Stimulated activated naive B cell treated with anti-CD40 and anti-IgM and Interleukin-4, amounts not matched to agents 10 μg/mL and 1 μg/mL and 100 μg/mL, for 72 hours (primary cell): Measurements from ENCODE around the gene CKLF.
"Not testable (repeated sequence)": the region's sequence is repeated elsewhere in the genome, so short reads cannot be mapped to it uniquely, and the experiment has no call there.

Source experiments
- ATAC-seq, 2 donors: fragments of 150-1000 bp; cut with Tn5 transposase; replicated peaks; 2 replicates each; pipeline ENCODE4 v1.10.0; 2021; ENCODE audit warnings: moderate library complexity in 1 of 2
- DNase-seq: peaks from one replicate; pipeline ENCODE4 v3.0.0; 2021
- H3K27ac Mint-ChIP-seq: one replicate; pipeline ENCODE4 v1.8.0; 2022; ENCODE audit warnings: mild to moderate bottlenecking, mixed read lengths
- H3K27me3 Mint-ChIP-seq, 2 donors: one replicate each; pipeline ENCODE4 v1.8.0; 2022; ENCODE audit warnings: mixed read lengths in 2 of 2
- H3K36me3 Mint-ChIP-seq, 2 donors: one replicate each; pipeline ENCODE4 v1.8.0; 2022; ENCODE audit warnings: mixed read lengths in 2 of 2, mild to moderate bottlenecking in 1 of 2
- H3K4me1 Mint-ChIP-seq, 2 donors: one replicate each; pipeline ENCODE4 v1.8.0; 2022; ENCODE audit warnings: mixed read lengths in 2 of 2, mild to moderate bottlenecking in 1 of 2
- H3K4me3 Mint-ChIP-seq, 2 donors: one replicate each; pipeline ENCODE4 v1.8.0; 2022; ENCODE audit warnings: mild to moderate bottlenecking in 2 of 2, mixed read lengths in 2 of 2, moderate library complexity in 1 of 2
- H3K9me3 Mint-ChIP-seq, 2 donors: one replicate each; pipeline ENCODE4 v1.8.0; 2022; ENCODE audit warnings: mixed read lengths in 2 of 2, mild to moderate bottlenecking in 1 of 2

The CKLF gene

GRCh38 chr16:66598111-66598510, 45.7 kb downstream of the CKLF start:
- Mint-ChIP-seq H3K4me1 (peaks cover 12 to 32% of the 10 kb centered on the region in 2 donors), H3K4me3 (no peak overlapping the region), H3K27me3 (peaks cover 31 to 41% of the 10 kb centered on the region in 2 donors), H3K9me3 (peaks cover 7 to 14% of the 10 kb centered on the region in 2 donors), H3K27ac (no peak overlapping the region), H3K36me3 (peaks cover 11 to 13% of the 10 kb centered on the region in 2 donors)
- no peak for DNase-seq
- no peak for ATAC-seq

GRCh38 chr16:66599726-66600125, 47.4 kb downstream of the CKLF start:
- H3K4me3 Mint-ChIP-seq = no peak overlapping the region
- peaks cover 39 to 51% of the 10 kb centered on the region in 2 donors for H3K27me3 Mint-ChIP-seq
- peaks cover 17 to 37% of the 10 kb centered on the region in 2 donors for H3K4me1 Mint-ChIP-seq
- H3K27ac Mint-ChIP-seq = no peak overlapping the region
- peaks cover 7 to 12% of the 10 kb centered on the region in 2 donors for H3K9me3 Mint-ChIP-seq
- ATAC-seq (no peak), DNase-seq (no peak)
- H3K36me3 Mint-ChIP-seq = peaks cover 11 to 13% of the 10 kb centered on the region in 2 donors

- Mint-ChIP-seq H3K4me3 (no peak overlapping the region), H3K27me3 (peaks cover 39 to 47% of the 10 kb centered on the region in 2 donors), H3K36me3 (peaks cover 11 to 13% of the 10 kb centered on the region in 2 donors), H3K4me1 (peaks cover 13 to 32% of the 10 kb centered on the region in 2 donors), H3K27ac (no peak overlapping the region), H3K9me3 (peaks cover 7 to 12% of the 10 kb centered on the region in 2 donors)
- ATAC-seq (no peak), DNase-seq (no peak)
Observed at GRCh38 chr16:66600477-66600876, 48.1 kb downstream of the CKLF start.

DNA sequence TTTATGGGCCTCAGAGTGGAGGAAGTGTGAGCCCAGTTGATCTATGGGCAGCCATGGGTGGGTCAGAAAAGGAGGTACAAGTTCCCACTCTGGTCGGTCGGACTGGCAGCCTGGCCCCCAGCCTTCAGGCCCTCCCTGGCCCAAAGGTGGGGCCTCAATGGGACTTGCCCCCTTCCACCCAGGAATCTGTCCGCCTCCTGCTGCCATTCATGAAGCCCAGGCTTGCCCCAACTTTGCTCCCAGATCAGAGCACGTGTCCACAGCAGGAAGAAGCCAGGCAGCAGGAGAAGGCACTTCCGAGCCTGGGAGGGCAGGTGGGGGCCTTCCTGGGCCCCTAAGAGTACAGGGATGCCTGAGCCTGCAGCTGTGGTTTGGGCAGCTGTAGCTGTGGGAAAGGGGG, 49.1 kb downstream of the CKLF start:
- DNase-seq (no peak), ATAC-seq (no peak)
- H3K36me3 Mint-ChIP-seq = peaks cover 11 to 13% of the 10 kb centered on the region in 2 donors
- H3K27me3 Mint-ChIP-seq = peaks cover 39 to 47% of the 10 kb centered on the region in 2 donors
- H3K4me1 Mint-ChIP-seq = peaks cover 19 to 42% of the 10 kb centered on the region in 2 donors
- peaks cover 7 to 12% of the 10 kb centered on the region in 2 donors for H3K9me3 Mint-ChIP-seq
- H3K4me3 Mint-ChIP-seq = no peak overlapping the region
- no peak overlapping the region for H3K27ac Mint-ChIP-seq

DNA sequence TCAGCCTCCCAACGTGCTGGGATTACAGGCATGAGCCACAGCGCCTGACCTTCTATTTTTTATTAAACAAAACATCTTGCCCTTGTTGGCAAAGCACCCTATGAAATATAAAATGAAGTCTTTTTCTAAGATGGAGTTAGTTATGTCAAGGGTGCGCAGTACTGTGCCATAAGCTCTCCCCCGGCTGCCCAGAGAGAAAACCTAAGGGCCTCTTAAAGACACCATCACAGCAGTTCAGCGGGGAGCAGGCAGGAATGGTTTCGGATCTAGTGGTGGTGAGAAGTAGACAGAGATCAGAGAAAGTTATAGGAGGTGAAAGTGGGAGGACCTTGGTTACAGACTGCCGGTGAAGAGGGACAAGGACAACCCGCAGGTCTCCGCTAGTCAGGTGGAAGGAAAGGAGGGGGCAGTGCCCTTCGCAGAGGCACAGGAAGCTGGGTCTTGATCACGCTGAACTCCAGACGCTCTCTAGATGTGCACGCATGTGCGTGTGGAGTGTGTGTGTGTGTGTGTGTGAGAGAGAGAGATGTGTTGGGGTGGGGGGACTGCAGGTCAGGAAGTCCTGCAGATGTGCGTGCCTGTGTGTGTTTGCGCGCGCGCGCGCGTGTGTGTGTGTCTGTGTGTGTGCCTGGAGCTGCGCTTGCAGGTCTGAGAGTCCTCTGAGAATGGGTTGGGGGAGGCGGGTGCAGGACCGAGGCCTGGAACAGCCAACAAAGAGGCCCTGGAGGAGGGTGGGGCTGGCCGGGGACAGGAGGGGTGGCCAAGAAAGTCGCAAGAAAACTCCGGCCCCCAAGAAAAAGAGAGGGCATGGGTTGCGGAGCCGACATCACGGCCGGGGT, 51.4 kb downstream of the CKLF start:
- DNase-seq (peak; percentile 56), ATAC-seq (peak; percentile 52 to 61)
- Mint-ChIP-seq H3K36me3 (peaks cover 11 to 13% of the 10 kb centered on the region in 2 donors), H3K4me1 (peaks cover 25 to 53% of the 10 kb centered on the region in 2 donors), H3K27me3 (peaks cover 38 to 39% of the 10 kb centered on the region in 2 donors), H3K9me3 (peaks cover 7 to 12% of the 10 kb centered on the region in 2 donors), H3K27ac (peak overlapping the region; percentile 83), H3K4me3 (peak overlapping the region; percentile 87 to 97)

DNA sequence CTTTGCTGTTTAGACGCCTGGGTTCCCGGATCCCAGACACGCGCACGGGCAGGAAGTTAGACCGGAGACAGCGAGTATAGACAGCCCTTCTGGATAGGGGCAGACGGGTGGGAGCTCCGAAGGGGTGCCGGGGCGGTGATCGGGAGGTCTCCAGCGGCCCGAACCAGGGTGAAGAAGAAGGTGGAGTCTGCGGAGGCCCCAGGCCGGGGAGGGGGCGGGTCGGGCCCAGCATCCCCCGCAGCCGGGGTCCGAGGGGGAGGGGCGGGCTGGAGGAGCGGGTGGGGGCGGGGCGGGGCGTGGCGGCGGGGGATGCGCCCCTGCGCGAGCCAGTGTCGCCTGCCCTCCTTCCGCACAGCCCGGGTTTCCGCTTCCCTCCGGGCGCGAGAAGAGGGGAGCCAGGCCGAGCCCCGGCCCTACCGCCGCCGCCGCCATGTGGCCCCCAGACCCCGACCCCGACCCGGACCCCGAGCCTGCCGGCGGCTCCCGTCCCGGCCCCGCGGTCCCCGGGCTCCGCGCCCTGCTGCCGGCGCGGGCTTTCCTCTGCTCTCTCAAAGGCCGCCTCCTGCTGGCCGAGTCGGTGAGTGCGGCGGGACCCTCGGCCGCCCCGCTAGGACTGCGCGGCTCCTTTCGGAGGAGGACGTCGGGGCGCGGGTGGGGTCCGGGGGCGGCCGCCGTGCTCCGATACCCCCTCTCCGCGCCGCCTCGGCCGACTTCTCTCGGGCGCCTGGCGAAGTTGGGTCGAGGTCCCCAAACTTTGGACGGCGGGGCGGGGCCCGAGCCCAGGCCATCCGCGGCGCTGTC, 52.2 kb downstream of the CKLF start, which contains the start of gene CMTM3:
TSS of gene CMTM3 (plus strand) at position 329 of the 801 bp plus-strand sequence. CDS start at position 431, 102 bp downstream.
- peaks cover 7 to 12% of the 10 kb centered on the region in 2 donors for H3K9me3 Mint-ChIP-seq
- H3K27me3 Mint-ChIP-seq = peaks cover 32 to 34% of the 10 kb centered on the region in 2 donors
- DNase-seq = peak; percentile 64
- peaks cover 12 to 13% of the 10 kb centered on the region in 2 donors for H3K36me3 Mint-ChIP-seq
- H3K4me3 Mint-ChIP-seq = peak within 1 kb of the TSS; percentile 87 to 97
- H3K4me1 Mint-ChIP-seq = peaks cover 25 to 54% of the 10 kb centered on the region in 2 donors
- H3K27ac Mint-ChIP-seq = peak within 1 kb of the TSS; percentile 83
- ATAC-seq = peak; percentile 66 to 67

- Mint-ChIP-seq H3K36me3 (peaks cover 20 to 21% of the 10 kb centered on the region in 2 donors), H3K4me1 (peaks cover 25 to 54% of the 10 kb centered on the region in 2 donors), H3K4me3 (peak overlapping the region; percentile 75 to 81), H3K27ac (no peak overlapping the region), H3K9me3 (peaks cover 7 to 12% of the 10 kb centered on the region in 2 donors), H3K27me3 (peaks cover 33 to 35% of the 10 kb centered on the region in 2 donors)
- no peak for DNase-seq
- ATAC-seq = peak; percentile 12
Observed at GRCh38 chr16:66605177-66605978, 53.0 kb downstream of the CKLF start.

GRCh38 chr16:66605979-66606751, 53.8 kb downstream of the CKLF start:
- Mint-ChIP-seq H3K27me3 (peaks cover 27% of the 10 kb centered on the region in 2 donors), H3K27ac (peak overlapping the region; percentile 83), H3K4me1 (peaks cover 25 to 54% of the 10 kb centered on the region in 2 donors), H3K36me3 (peaks cover 18 to 21% of the 10 kb centered on the region in 2 donors), H3K4me3 (peak overlapping the region; percentile 66 to 81), H3K9me3 (peaks cover 0 to 6% of the 10 kb centered on the region in 2 donors)
- peak; percentile 59 to 60 for ATAC-seq
- DNase-seq = peak; percentile 49

DNA sequence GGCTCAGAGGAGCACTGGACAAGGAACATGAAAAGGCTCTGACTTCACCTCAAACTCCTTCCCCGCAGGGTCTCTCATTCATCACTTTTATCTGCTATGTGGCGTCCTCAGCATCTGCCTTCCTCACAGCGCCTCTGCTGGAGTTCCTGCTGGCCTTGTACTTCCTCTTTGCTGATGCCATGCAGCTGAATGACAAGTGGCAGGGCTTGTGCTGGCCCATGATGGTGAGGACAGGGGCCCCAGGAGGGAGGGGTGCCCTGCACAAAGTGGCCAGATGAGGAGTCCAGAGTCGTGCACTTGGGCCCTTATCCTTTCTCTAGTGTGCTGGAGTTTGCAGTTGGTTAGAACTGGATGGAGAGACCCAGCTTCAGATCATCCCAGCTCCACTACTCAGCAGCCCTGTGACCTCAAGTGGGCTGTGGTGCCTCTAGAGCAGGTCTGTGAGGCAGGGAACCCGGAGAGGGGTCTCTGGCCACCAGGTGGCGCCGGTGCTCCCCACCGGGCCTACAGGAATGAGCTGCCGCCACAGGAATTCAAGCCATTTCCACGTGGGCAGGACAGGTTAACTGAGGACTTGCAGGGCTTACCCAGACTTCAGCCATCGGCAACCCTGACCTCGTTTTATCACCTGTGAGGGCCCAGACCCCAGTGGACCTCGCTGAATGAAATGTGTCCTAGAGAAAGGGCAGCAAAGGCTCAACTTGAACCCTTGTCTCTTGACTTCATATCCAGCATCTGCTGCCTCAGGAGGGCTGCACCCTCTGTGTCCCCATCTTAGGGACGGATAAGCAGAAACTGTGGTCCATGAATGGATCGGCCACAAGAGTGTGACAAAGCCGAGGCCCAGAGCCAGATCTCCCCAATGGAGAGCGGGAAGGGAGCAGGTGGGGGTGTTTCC, 56.1 kb downstream of the CKLF start:
- ATAC-seq (peak; percentile 38 to 46), DNase-seq (peak; percentile 52)
- H3K36me3 Mint-ChIP-seq = peaks cover 18 to 31% of the 10 kb centered on the region in 2 donors
- H3K4me3 Mint-ChIP-seq = no peak overlapping the region
- H3K27ac Mint-ChIP-seq = peak overlapping the region; percentile 21
- H3K27me3 Mint-ChIP-seq = peaks cover 18 to 19% of the 10 kb centered on the region in 2 donors
- H3K4me1 Mint-ChIP-seq = peaks cover 24 to 43% of the 10 kb centered on the region in 2 donors
- H3K9me3 Mint-ChIP-seq = no peaks in the 10 kb centered on the region

DNA sequence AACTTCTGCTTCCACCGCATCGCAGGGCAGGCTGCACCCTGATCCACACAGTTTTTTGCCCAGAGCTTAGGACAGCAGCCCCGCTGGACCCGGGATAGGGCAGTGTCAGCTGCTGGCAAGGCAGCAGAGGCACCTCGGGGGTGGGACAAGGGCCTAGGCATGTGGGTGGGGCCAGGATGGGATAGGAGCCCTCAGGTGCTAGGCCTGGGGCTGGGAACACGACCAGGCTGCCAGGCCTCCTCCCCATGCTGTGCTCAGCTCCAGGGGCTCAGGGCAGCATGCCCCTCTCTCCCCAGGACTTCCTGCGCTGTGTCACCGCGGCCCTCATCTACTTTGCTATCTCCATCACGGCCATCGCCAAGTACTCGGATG, 56.7 kb downstream of the CKLF start:
- DNase-seq = no peak
- Mint-ChIP-seq H3K27me3 (peaks cover 11 to 13% of the 10 kb centered on the region in 2 donors), H3K4me1 (peaks cover 17 to 37% of the 10 kb centered on the region in 2 donors), H3K36me3 (peaks cover 18 to 31% of the 10 kb centered on the region in 2 donors), H3K4me3 (no peak overlapping the region), H3K27ac (no peak overlapping the region), H3K9me3 (no peaks in the 10 kb centered on the region)
- ATAC-seq = no peak

DNA sequence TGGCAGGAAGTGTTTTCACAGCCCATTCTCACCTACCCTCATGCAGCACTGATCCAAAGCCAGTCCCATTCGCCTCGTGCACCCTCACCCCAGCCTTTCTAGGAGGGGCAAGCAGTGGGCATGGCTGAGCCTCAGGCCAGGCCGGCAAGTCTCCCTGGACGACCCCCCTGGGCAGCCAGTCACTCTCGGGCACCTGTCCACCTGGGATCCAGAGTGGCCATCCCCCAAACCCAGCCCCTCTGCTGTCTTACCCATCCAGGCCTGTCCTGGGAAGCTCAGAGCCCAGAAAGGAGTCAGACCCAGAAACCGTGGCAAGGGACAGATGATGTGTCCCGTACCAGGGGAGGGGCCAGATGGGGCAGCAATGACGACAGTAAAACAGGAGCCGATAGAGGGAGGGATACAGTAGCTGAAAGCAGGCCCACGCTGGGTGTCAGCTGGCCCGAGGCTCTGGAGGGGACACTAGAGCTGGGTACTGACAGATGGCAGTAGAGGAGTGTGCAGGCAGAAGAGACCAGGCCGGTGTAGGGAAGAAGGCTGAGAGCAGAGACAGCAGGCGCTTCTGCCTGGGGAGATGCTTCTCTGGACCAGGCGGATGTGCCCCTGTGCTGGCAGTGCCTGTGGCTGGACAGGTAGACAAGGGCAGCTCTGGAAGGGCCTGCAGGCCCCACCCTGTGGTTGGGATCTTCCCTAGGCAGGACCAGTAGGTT, 57.9 kb downstream of the CKLF start:
- H3K9me3 Mint-ChIP-seq = no peaks in the 10 kb centered on the region
- ATAC-seq = no peak
- H3K36me3 Mint-ChIP-seq = peaks cover 18 to 31% of the 10 kb centered on the region in 2 donors
- H3K27ac Mint-ChIP-seq = no peak overlapping the region
- peaks cover 9 to 11% of the 10 kb centered on the region in 2 donors for H3K27me3 Mint-ChIP-seq
- H3K4me1 Mint-ChIP-seq = peaks cover 15 to 33% of the 10 kb centered on the region in 2 donors
- DNase-seq = no peak
- no peak overlapping the region for H3K4me3 Mint-ChIP-seq

DNA sequence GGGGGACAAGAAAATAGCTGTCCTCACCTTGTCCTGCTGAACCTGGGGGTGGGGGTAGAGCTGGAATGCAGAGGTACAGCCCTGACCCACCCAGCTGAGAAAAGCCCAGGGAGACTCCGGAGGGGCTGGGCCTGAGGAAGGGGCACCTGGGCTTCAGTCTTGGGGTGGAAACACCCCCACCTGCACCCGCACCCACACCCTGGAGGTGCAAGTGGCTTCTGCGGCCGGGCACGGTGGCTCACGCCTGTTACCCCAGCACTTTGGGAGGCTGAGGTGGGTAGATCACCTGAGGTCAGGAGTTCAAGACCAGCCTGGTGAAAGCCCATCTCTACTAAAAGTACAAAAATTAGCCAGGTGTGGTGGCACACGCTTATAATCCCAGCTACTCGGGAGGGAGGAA, 59.5 kb downstream of the CKLF start:
- Mint-ChIP-seq H3K4me1 (peaks cover 7 to 19% of the 10 kb centered on the region in 2 donors), H3K27me3 (peaks cover 10 to 11% of the 10 kb centered on the region in 2 donors), H3K36me3 (peaks cover 18 to 31% of the 10 kb centered on the region in 2 donors)
- H3K27ac Mint-ChIP-seq, H3K9me3 Mint-ChIP-seq, DNase-seq, ATAC-seq, H3K4me3 Mint-ChIP-seq: not testable (repeated sequence)
